Measurements from ENCODE around the gene GNG7. TPM values are rescaled to one million over a fixed set of nuclear protein-coding genes. Genes with fewer than 3 reads are reported as not detected.
A peak's percentile ranks its signal among the peaks of the same experiment; 100 is the strongest.

GNG7 gene
- total RNA-seq, 2 donors from 2014 or later, result 5.7 to 12.9 TPM

GRCh38 chr19:2744113-2744512, 41.6 kb upstream of the GNG7 start:
- intact Hi-C loops (cut with DNase I), result no loop called here
- no peak overlapping the region for H3K4me3 ChIP-seq
- ATAC-seq, result no peak

GRCh38 chr19:2743099-2743498, 40.6 kb upstream of the GNG7 start:
- Histone ChIP-seq H3K4me3 (no peak overlapping the region), H3K36me3 (replicated peaks in 1 of 2; ENCODE audit: insufficient read depth in 1 of 2, low read depth in 2 of 2) (no peaks in the 10 kb centered on the region), H3K27ac (no peak overlapping the region), H3K27me3 (no peaks in the 10 kb centered on the region), H3K9me3 (no peaks in the 10 kb centered on the region), H3K4me1 (peaks cover 18% of the 10 kb centered on the region)
- no peak for ATAC-seq
- no peak for TF ChIP-seq CTCF (IDR thresholded peaks at IDR 0.05)
- no peak for TF ChIP-seq POLR2A (IDR thresholded peaks at IDR 0.05)
- WGBS, 2 donors, result 53 to 58% methylated on average over 8 of the region's 8 CpGs
- no peak for DNase-seq
- intact Hi-C loops (cut with DNase I), result no loop called here

More at GRCh38 chr19:2744113-2744512, 41.6 kb upstream of the GNG7 start:
- 29 to 37% methylated on average over 4 of the region's 4 CpGs for WGBS, 2 donors
- Histone ChIP-seq H3K27ac (no peak overlapping the region), H3K27me3 (no peaks in the 10 kb centered on the region), H3K4me1 (peaks cover 12% of the 10 kb centered on the region), H3K9me3 (no peaks in the 10 kb centered on the region), H3K36me3 (replicated peaks in 1 of 2; ENCODE audit: insufficient read depth in 1 of 2, low read depth in 2 of 2) (no peaks in the 10 kb centered on the region)
- TF ChIP-seq POLR2A (IDR thresholded peaks at IDR 0.05) (no peak), CTCF (IDR thresholded peaks at IDR 0.05) (no peak)
- DNase-seq, result no peak

- Histone ChIP-seq H3K36me3 (replicated peaks in 1 of 2; ENCODE audit: insufficient read depth in 1 of 2, low read depth in 2 of 2) (no peaks in the 10 kb centered on the region), H3K27ac (no peak overlapping the region), H3K4me1 (peaks cover 18% of the 10 kb centered on the region), H3K27me3 (no peaks in the 10 kb centered on the region), H3K4me3 (no peak overlapping the region), H3K9me3 (no peaks in the 10 kb centered on the region)
- 43 to 48% methylated on average over 12 to 13 of the region's 13 CpGs for WGBS, 2 donors
- intact Hi-C loops (cut with DNase I), result no loop called here
- DNase-seq (no peak), ATAC-seq (no peak)
- no peak for TF ChIP-seq POLR2A (IDR thresholded peaks at IDR 0.05)
- no peak for TF ChIP-seq CTCF (IDR thresholded peaks at IDR 0.05)
Observed at GRCh38 chr19:2740314-2740656, 37.8 kb upstream of the GNG7 start.

GRCh38 chr19:2739602-2740313, 37.3 kb upstream of the GNG7 start, which contains the start of gene SLC39A3:
Gene SLC39A3 (minus strand): TSS chr19:2740017. CDS start chr19:2737257, 2,760 bp downstream.
- WGBS, 2 donors, result 0% methylated on average over 13 to 29 of the region's 64 CpGs
- peak; percentile 99 for DNase-seq
- H3K27ac ChIP-seq, result peak within 1 kb of the TSS in 3 of 4 donors; percentile 29 to 71 (median 41)

More at GRCh38 chr19:2739602-2740313, 37.3 kb upstream of the GNG7 start, which contains the start of gene SLC39A3:
- peaks cover 18% of the 10 kb centered on the region for H3K4me1 ChIP-seq
- peak within 1 kb of the TSS; percentile 86 to 98 for H3K4me3 ChIP-seq
- no peaks in the 10 kb centered on the region for H3K36me3 ChIP-seq (replicated peaks in 1 of 2; ENCODE audit: insufficient read depth in 1 of 2, low read depth in 2 of 2)
- TF ChIP-seq CTCF (IDR thresholded peaks at IDR 0.05), result peak in 4 of 7 experiments; percentile 19 to 55 (median 39)
- peak in 2 of 3 donors; percentile 35 to 36 for TF ChIP-seq POLR2A (IDR thresholded peaks at IDR 0.05)
- ATAC-seq, result peak; percentile 100
- intact Hi-C loops (cut with DNase I), result no loop called here
- no peaks in the 10 kb centered on the region for H3K27me3 ChIP-seq
- H3K9me3 ChIP-seq, result no peaks in the 10 kb centered on the region
